HCT116 (cell line): Measurements from ENCODE around the gene ARMC8.

Experiments used
- EGR1 ChIP-seq: IDR thresholded peaks from 2 replicates; pipeline ENCODE4 v1.6.1; 2012; ENCODE audit warnings: low read depth
- EZH2 ChIP-seq: fragments of 200-600 bp; sonication (generic); IDR thresholded peaks from 2 replicates; pipeline ENCODE4 v1.6.1; 2017; ENCODE audit warnings: antibody characterized with exemption, mixed run types
- POLR2A ChIP-seq: IDR thresholded peaks from 2 replicates; pipeline ENCODE4 v1.7.0; 2011; ENCODE audit warnings: borderline replicate concordance; ENCODE audit not compliant: insufficient read depth, insufficient read length; ENCODE audit errors: extremely low read depth
- POLR2AphosphoS5 ChIP-seq: IDR thresholded peaks from 2 replicates; pipeline ENCODE4 v1.6.1; 2011; ENCODE audit warnings: mild to moderate bottlenecking, low read depth, low read length, moderate library complexity
- RAD21 ChIP-seq: IDR thresholded peaks from 2 replicates; pipeline ENCODE4 v1.6.1; 2012; ENCODE audit warnings: low read depth, mild to moderate bottlenecking
- SIN3A ChIP-seq: IDR thresholded peaks from 2 replicates; pipeline ENCODE4 v1.6.1; 2012; ENCODE audit warnings: low read depth
- SRF ChIP-seq: IDR thresholded peaks from 2 replicates; pipeline ENCODE4 v1.6.1; 2012; ENCODE audit warnings: low read depth
- TF ChIP-seq, protein P1 (sequence below), 3 experiments: fragments of 200-600 bp in 1 of 3; sonication (generic) in 1 of 3; IDR thresholded peaks in 2 of 3; conservative IDR thresholded peaks in 1 of 3; 2 replicates each; pipeline ENCODE4 v1.5.1; 2012 to 2017; ENCODE audit warnings: low read depth in 2 of 3, low read length in 2 of 3, antibody characterized with exemption in 1 of 3, borderline replicate concordance in 1 of 3, control low read depth in 1 of 3, mild to moderate bottlenecking in 1 of 3, mixed read lengths in 1 of 3, mixed run types in 1 of 3, moderate library complexity in 1 of 3; ENCODE audit not compliant: insufficient read depth in 1 of 3

DNA sequence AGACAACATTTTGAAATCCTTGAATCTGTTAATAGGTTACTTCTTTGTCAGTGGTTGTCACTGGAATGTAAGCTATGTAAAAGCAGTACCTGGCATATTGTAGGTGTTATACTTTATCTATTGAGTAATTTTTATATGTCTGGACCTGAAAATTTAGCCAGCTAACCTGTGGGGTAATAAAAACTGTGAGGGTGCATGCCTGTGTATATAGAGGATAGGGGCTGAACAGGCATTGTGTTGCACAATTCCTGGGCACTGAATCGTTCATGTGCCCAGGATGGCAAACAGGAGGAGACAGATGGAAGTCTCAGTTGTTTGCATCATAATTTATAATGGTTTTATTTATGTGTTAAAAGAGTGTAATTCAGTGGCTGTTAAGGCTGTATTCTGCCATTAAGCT, 67.1 kb downstream of the ARMC8 start:
- TF ChIP-seq EZH2 (no peak), POLR2AphosphoS5 (no peak), POLR2A (no peak), RAD21 (no peak), SIN3A (no peak), EGR1 (no peak), SRF (no peak)
- TF ChIP-seq, protein P1, sequence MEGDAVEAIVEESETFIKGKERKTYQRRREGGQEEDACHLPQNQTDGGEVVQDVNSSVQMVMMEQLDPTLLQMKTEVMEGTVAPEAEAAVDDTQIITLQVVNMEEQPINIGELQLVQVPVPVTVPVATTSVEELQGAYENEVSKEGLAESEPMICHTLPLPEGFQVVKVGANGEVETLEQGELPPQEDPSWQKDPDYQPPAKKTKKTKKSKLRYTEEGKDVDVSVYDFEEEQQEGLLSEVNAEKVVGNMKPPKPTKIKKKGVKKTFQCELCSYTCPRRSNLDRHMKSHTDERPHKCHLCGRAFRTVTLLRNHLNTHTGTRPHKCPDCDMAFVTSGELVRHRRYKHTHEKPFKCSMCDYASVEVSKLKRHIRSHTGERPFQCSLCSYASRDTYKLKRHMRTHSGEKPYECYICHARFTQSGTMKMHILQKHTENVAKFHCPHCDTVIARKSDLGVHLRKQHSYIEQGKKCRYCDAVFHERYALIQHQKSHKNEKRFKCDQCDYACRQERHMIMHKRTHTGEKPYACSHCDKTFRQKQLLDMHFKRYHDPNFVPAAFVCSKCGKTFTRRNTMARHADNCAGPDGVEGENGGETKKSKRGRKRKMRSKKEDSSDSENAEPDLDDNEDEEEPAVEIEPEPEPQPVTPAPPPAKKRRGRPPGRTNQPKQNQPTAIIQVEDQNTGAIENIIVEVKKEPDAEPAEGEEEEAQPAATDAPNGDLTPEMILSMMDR (IDR thresholded peaks at IDR 0.05 in 2 of 3, conservative IDR thresholded peaks at IDR 0.05 in 1 of 3; ENCODE audit: borderline replicate concordance in 1 of 3, insufficient read depth in 1 of 3, low read depth in 2 of 3, low read length in 2 of 3) = no peak
